Retinal pigment epithelial cell (primary cell): Measurements from ENCODE around the gene SAP30L.

Experiments used
- DNase-seq: peaks from one replicate; pipeline ENCODE4 v3.0.0-alpha.2; 2010; ENCODE audit warnings: low read depth
- H3K4me3 ChIP-seq: 2 replicates; pipeline ENCODE4 v1.5.1; 2011; ENCODE audit warnings: mild to moderate bottlenecking, low read length, control low read depth, moderate library complexity
- TF ChIP-seq, protein P1 (sequence below): conservative IDR thresholded peaks from 2 replicates; pipeline ENCODE4 v1.5.1; 2011; ENCODE audit warnings: low read depth, low read length, control low read depth, inconsistent platforms

The SAP30L gene

GRCh38 chr5:154470137-154470536, 24.3 kb downstream of the SAP30L start:
- no peak for DNase-seq
- no peak overlapping the region for H3K4me3 ChIP-seq
- TF ChIP-seq, protein P1, sequence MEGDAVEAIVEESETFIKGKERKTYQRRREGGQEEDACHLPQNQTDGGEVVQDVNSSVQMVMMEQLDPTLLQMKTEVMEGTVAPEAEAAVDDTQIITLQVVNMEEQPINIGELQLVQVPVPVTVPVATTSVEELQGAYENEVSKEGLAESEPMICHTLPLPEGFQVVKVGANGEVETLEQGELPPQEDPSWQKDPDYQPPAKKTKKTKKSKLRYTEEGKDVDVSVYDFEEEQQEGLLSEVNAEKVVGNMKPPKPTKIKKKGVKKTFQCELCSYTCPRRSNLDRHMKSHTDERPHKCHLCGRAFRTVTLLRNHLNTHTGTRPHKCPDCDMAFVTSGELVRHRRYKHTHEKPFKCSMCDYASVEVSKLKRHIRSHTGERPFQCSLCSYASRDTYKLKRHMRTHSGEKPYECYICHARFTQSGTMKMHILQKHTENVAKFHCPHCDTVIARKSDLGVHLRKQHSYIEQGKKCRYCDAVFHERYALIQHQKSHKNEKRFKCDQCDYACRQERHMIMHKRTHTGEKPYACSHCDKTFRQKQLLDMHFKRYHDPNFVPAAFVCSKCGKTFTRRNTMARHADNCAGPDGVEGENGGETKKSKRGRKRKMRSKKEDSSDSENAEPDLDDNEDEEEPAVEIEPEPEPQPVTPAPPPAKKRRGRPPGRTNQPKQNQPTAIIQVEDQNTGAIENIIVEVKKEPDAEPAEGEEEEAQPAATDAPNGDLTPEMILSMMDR = no peak

- DNase-seq = no peak
- TF ChIP-seq, protein P1 = no peak
- no peak overlapping the region for H3K4me3 ChIP-seq
Measured at GRCh38 chr5:154470947-154471870, 25.4 kb downstream of the SAP30L start.

DNA sequence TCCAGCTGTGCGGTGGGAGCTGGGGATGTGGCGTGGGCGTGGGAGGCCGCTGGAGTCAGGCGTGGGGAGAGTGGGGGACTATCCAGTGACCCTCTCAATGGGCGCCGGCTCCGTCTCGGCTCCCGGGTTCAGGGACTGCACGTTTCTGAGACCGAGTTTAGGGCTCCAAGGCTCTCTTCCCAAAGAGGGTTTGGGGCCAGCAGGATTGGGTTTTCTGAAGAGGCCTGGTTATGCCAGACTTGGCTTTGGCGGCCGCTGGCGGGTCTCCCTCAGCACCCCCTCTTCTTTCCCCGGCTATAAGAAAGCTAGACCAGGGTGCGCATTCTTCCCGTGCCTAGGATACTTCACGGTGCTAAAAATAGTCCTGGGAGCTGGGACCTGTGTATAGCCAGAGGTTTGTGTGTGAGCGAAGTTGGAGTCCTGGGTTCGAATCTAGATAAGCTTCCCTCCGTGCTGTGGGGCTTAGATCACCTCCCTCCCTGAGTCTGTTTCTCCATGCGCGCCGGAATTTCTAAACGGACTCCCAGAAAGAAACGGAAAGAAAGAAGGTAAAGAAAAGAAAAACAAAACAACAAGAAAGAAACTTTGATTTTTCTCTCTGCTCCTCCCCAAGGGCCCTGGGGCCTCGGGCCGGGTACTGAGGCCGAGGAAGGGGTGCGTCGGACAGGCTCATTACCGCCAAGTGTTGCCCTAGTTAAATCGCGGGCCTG, 27.2 kb downstream of the SAP30L start:
- no peak overlapping the region for H3K4me3 ChIP-seq
- TF ChIP-seq, protein P1 = no peak
- no peak for DNase-seq

GRCh38 chr5:154473581-154474283, 27.9 kb downstream of the SAP30L start:
- no peak overlapping the region for H3K4me3 ChIP-seq

GRCh38 chr5:154474396-154475334, 28.9 kb downstream of the SAP30L start:
- H3K4me3 ChIP-seq = no peak overlapping the region

More at GRCh38 chr5:154473581-154474283, 27.9 kb downstream of the SAP30L start:
- TF ChIP-seq, protein P1 = no peak
- DNase-seq = no peak

More at GRCh38 chr5:154474396-154475334, 28.9 kb downstream of the SAP30L start:
- TF ChIP-seq, protein P1 = no peak
- no peak for DNase-seq
